Caco-2 (cell line): Measurements from ENCODE around the gene MRRF. TPM values are rescaled to one million over a fixed set of nuclear protein-coding genes. Genes with fewer than 3 reads are reported as not detected.

Source experiments
- BruUV-seq: library from RNA; stranded (reverse); fragments of 400-500 nt; replicated peaks from 2 replicates; lab custom pipeline; 2021; lab: Mats Ljungman, UMichigan
- CTCF ChIA-PET: fragments of 300-600 bp; sonication (Branson Sonifier 250); formaldehyde crosslinking; loops from one replicate; lab custom pipeline; 2022; ENCODE audit warnings: antibody characterized with exemption; lab: Charles Lee
- POLR2A ChIA-PET: fragments of 300-600 bp; sonication (Branson Sonifier 250); formaldehyde crosslinking; loops from one replicate; lab custom pipeline; 2022; ENCODE audit warnings: antibody characterized with exemption; lab: Charles Lee
- DNase-seq, 2 experiments: peaks; one replicate each; pipeline versions ENCODE4 v3.0.0 to v3.0.0-alpha.2; 2020 to 2022
- H3K27me3 ChIP-seq: replicated peaks from 2 replicates; pipeline ENCODE4 v1.6.0; 2011; ENCODE audit warnings: low read length; ENCODE audit not compliant: control insufficient read depth, insufficient read depth
- H3K36me3 ChIP-seq: 2 replicates; pipeline ENCODE4 v1.5.1; 2011; ENCODE audit warnings: low read length; ENCODE audit not compliant: control insufficient read depth, insufficient read depth
- H3K4me1 ChIP-seq: fragments of 250-450 bp; sonication (Bioruptor Pico); 2 replicates; pipeline ENCODE4 v1.5.1; 2020; ENCODE audit warnings: mild to moderate bottlenecking
- H3K4me3 ChIP-seq: 2 replicates; pipeline ENCODE4 v1.5.1; 2011; ENCODE audit warnings: low read depth, mild to moderate bottlenecking, control low read depth, low read length
- H3K9me3 ChIP-seq: fragments of 250-450 bp; sonication (Bioruptor Pico); 2 replicates; pipeline ENCODE4 v1.5.1; 2020; ENCODE audit warnings: mild to moderate bottlenecking, moderate library complexity
- H3K27ac Mint-ChIP-seq: one replicate; pipeline ENCODE4 v1.8.0; 2022; ENCODE audit warnings: mixed read lengths; ENCODE audit not compliant: unreplicated experiment
- H3K27me3 Mint-ChIP-seq: one replicate; pipeline ENCODE4 v1.8.0; 2022; ENCODE audit warnings: mixed read lengths; ENCODE audit not compliant: insufficient read depth, unreplicated experiment
- H3K36me3 Mint-ChIP-seq: one replicate; pipeline ENCODE4 v1.8.0; 2022; ENCODE audit warnings: mild to moderate bottlenecking, mixed read lengths; ENCODE audit not compliant: insufficient read depth, unreplicated experiment
- H3K4me1 Mint-ChIP-seq: one replicate; pipeline ENCODE4 v1.8.0; 2022; ENCODE audit warnings: low read depth, mixed read lengths; ENCODE audit not compliant: unreplicated experiment
- H3K4me3 Mint-ChIP-seq: one replicate; pipeline ENCODE4 v1.8.0; 2022; ENCODE audit warnings: mild to moderate bottlenecking, moderate library complexity, mixed read lengths; ENCODE audit not compliant: unreplicated experiment
- H3K9me3 Mint-ChIP-seq: one replicate; pipeline ENCODE4 v1.8.0; 2022; ENCODE audit warnings: mixed read lengths; ENCODE audit not compliant: unreplicated experiment
- intact Hi-C: fragments of 100-400 bp; cut with micrococcal nuclease; formaldehyde crosslinking; loops from one replicate; pipeline ENCODE4 v1.10.0; 2022; ENCODE audit not compliant: unreplicated experiment
- total RNA-seq: library from RNA; stranded (reverse); gene quantifications from 2 replicates; pipeline ENCODE4 v1.2.3, GENCODE V29; 2022
- TF ChIP-seq, protein P1 (sequence below), 2 experiments: fragments of 200-600 bp in 1 of 2; IDR thresholded peaks; 1 replicate in 1 of 2; 2 replicates in 1 of 2; pipeline versions ENCODE4 v1.5.1 to v1.8.0; 2011 to 2022; ENCODE audit warnings: antibody characterized with exemption in 1 of 2, control low read depth in 1 of 2, inconsistent platforms in 1 of 2, low read depth in 1 of 2, low read length in 1 of 2, mild to moderate bottlenecking in 1 of 2, moderate library complexity in 1 of 2; ENCODE audit not compliant: insufficient read depth in 1 of 2, severe bottlenecking in 1 of 2, unreplicated experiment in 1 of 2

Gene MRRF
- total RNA-seq, 1 experiment from 2014 or later: 64.6 TPM

DNA sequence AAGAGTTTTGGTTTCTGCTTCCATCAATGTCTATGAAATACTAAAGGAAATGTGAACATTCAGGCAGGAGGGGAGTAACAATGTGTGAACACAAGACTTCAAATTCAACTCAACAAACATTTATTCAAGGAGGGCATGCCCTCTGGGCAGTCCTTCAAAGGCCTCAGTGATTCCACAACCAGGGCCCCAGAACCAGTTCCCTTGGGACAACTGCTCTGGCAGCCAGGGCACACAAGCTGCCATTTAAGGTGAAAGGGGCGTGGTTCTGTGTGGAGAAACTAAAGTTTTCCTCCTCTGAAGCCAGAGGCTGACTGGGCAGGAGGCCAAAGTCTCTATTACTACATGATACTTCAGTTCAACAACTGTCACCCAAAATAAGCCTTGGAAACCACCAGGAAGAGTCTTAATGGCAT, 3.2 kb upstream of the MRRF start:
- peak; percentile 29 to 47 for DNase-seq
- ChIA-PET POLR2A (no interaction called here), CTCF (no interaction called here)
- BruUV-seq: no TSS peak
- H3K4me3 ChIP-seq: no peak overlapping the region
- Mint-ChIP-seq H3K4me3 (no peak overlapping the region), H3K36me3 (peaks cover 29% of the 10 kb centered on the region), H3K27ac (no peak overlapping the region), H3K9me3 (no peaks in the 10 kb centered on the region), H3K4me1 (peaks cover 28% of the 10 kb centered on the region), H3K27me3 (no peaks in the 10 kb centered on the region)
- no peaks in the 10 kb centered on the region; the same call in none of the 2 replicates for H3K36me3 ChIP-seq
- H3K9me3 ChIP-seq: no peaks in the 10 kb centered on the region
- H3K27me3 ChIP-seq: no peaks in the 10 kb centered on the region
- H3K4me1 ChIP-seq: 0 out of 2 replicates have a peak, but pooled peaks cover 3% of the 10 kb centered on the region
- TF ChIP-seq, protein P1, sequence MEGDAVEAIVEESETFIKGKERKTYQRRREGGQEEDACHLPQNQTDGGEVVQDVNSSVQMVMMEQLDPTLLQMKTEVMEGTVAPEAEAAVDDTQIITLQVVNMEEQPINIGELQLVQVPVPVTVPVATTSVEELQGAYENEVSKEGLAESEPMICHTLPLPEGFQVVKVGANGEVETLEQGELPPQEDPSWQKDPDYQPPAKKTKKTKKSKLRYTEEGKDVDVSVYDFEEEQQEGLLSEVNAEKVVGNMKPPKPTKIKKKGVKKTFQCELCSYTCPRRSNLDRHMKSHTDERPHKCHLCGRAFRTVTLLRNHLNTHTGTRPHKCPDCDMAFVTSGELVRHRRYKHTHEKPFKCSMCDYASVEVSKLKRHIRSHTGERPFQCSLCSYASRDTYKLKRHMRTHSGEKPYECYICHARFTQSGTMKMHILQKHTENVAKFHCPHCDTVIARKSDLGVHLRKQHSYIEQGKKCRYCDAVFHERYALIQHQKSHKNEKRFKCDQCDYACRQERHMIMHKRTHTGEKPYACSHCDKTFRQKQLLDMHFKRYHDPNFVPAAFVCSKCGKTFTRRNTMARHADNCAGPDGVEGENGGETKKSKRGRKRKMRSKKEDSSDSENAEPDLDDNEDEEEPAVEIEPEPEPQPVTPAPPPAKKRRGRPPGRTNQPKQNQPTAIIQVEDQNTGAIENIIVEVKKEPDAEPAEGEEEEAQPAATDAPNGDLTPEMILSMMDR (IDR thresholded peaks at IDR 0.05; ENCODE audit: insufficient read depth in 1 of 2, low read depth in 1 of 2, low read length in 1 of 2, severe bottlenecking in 1 of 2, unreplicated experiment in 1 of 2): no peak
- intact Hi-C loops: no loop called here

DNA sequence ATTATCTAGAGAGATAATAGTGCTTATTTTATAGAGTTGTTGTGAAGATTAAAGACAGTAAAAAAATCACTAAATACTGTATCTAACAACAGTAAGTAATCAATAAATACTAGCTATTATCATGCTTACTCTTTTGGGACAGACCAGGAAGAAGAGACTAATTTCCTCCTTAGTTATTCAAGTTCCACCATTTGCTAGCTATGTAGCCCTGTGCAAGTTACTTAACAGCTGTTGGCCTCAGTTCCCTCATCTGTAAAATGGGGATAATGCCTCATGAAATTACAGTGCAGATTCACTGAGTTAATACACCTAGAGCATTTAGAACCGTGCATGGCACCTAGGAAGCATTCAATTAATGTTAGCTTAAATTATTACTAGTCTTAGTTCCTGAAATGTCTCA, 2.6 kb upstream of the MRRF start:
- Mint-ChIP-seq H3K9me3 (no peaks in the 10 kb centered on the region), H3K27ac (no peak overlapping the region), H3K4me1 (peaks cover 28% of the 10 kb centered on the region), H3K4me3 (no peak overlapping the region), H3K36me3 (peaks cover 29% of the 10 kb centered on the region), H3K27me3 (no peaks in the 10 kb centered on the region)
- no peaks in the 10 kb centered on the region; the same call in none of the 2 replicates for H3K36me3 ChIP-seq
- H3K9me3 ChIP-seq: no peaks in the 10 kb centered on the region
- intact Hi-C loops: no loop called here
- DNase-seq: no peak
- TF ChIP-seq, protein P1 (IDR thresholded peaks at IDR 0.05; ENCODE audit: insufficient read depth in 1 of 2, low read depth in 1 of 2, low read length in 1 of 2, severe bottlenecking in 1 of 2, unreplicated experiment in 1 of 2): no peak
- BruUV-seq: no TSS peak
- POLR2A ChIA-PET: no interaction called here
- H3K4me1 ChIP-seq: 0 out of 2 replicates have a peak, but pooled peaks cover 3% of the 10 kb centered on the region
- H3K4me3 ChIP-seq: no peak overlapping the region
- H3K27me3 ChIP-seq: no peaks in the 10 kb centered on the region
- CTCF ChIA-PET: no interaction called here

DNA sequence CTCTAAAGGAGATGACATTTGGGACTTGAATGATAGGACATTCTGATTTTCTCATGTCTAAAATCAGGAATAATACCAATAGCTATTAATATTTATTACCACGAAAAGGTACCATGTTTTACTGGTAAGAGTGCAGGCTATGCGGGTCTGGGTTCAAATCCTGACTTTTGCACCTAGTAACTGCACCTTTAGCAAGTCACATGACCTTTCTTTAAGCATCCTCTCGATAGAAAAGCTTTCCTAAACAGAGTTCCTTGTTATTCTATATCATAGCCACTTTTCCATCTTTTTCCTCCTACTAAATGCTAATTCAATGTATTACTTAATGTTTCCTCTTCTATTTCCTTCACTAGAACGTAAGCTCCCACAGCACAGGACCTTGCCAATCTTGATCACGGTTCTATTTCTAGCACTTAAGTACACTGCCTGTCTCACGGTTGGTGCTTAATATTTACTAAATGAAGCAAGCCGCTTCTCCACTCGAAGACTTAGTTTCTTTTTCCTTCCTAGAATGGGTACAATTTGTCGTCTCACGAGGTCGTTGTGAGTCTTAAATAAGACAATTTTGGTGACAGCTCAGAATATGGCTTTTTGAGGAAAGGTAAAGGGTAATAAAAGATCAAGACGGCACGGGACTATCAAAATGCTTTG, 858 bp upstream of the MRRF start:
- POLR2A ChIA-PET: interaction anchor here (1.0 to 1.8 kb wide), 6 partner anchors 9 to 677 kb away, joined by 3 to 24 read pairs (median 4); partner anchors contain the start of genes MORN5, NDUFA8 and RABGAP1
- H3K27me3 Mint-ChIP-seq: no peaks in the 10 kb centered on the region
- BruUV-seq: TSS peak; percentile 66
- CTCF ChIA-PET: interaction anchor here (0.8 to 2.8 kb wide), 4 partner anchors 46 to 165 kb away, joined by 3 to 12 read pairs (median 7); no protein-coding TSS in a partner anchor
- peak overlapping the region; percentile 65 for H3K4me3 ChIP-seq
- 0 out of 2 replicates have a peak, but pooled peaks cover 3% of the 10 kb centered on the region for H3K4me1 ChIP-seq
- no peaks in the 10 kb centered on the region for H3K9me3 Mint-ChIP-seq
- TF ChIP-seq, protein P1 (IDR thresholded peaks at IDR 0.05; ENCODE audit: insufficient read depth in 1 of 2, low read depth in 1 of 2, low read length in 1 of 2, severe bottlenecking in 1 of 2, unreplicated experiment in 1 of 2): no peak
- H3K36me3 ChIP-seq: no peaks in the 10 kb centered on the region; the same call in none of the 2 replicates
- H3K27ac Mint-ChIP-seq: peak overlapping the region; percentile 99
- DNase-seq: no peak
- peak overlapping the region; percentile 87 for H3K4me3 Mint-ChIP-seq
- peaks cover 22% of the 10 kb centered on the region for H3K36me3 Mint-ChIP-seq
- intact Hi-C loops: loop anchor here (1.0 to 2.0 kb wide), 2 partner anchors 49 to 86 kb away; no protein-coding TSS in a partner anchor
- H3K4me1 Mint-ChIP-seq: peaks cover 28% of the 10 kb centered on the region
- no peaks in the 10 kb centered on the region for H3K9me3 ChIP-seq
- H3K27me3 ChIP-seq: no peaks in the 10 kb centered on the region
